Measurements from ENCODE around the gene RP2. TPM values are rescaled to one million over a fixed set of nuclear protein-coding genes. Genes with fewer than 3 reads are reported as not detected.
A peak's percentile ranks its signal among the peaks of the same experiment; 100 is the strongest.

RP2 gene
- total RNA-seq, 1 experiment from 2014 or later, result 5.7 TPM

GRCh38 chrX:46838486-46838870 lies 1.6 kb downstream of the RP2 start:
- DNase-seq (ENCODE audit: low read depth, low spot score), result no peak

More at GRCh38 chrX:46838486-46838870, 1.6 kb downstream of the RP2 start:
- Histone ChIP-seq H3K4me2 (ENCODE audit: low read length) (peak overlapping the region; percentile 72), H2AFZ (ENCODE audit: low read depth, low read length, poor library complexity, severe bottlenecking) (no peak overlapping the region), H3K79me2 (ENCODE audit: insufficient read depth, low read length) (peaks cover 27% of the 10 kb centered on the region), H3K27ac (ENCODE audit: low read depth, low read length) (no peak overlapping the region), H3K4me3 (replicated peaks in 1 of 2; ENCODE audit: low read depth in 1 of 2, low read length in 2 of 2) (peak overlapping the region in 1 of 2 experiments; percentile 78; a peak in 2 of 4 replicates), H3K9ac (ENCODE audit: low read length) (peak overlapping the region; percentile 74; the same call in 1 of the 2 replicates), H3K36me3 (ENCODE audit: control insufficient read depth in 1 of 2, insufficient read depth in 2 of 2, low read length in 2 of 2) (no peaks in the 10 kb centered on the region), H4K20me1 (ENCODE audit: insufficient read depth) (no peaks in the 10 kb centered on the region), H3K9me3 (ENCODE audit: control insufficient read depth in 1 of 2, insufficient read depth in 1 of 2, low read depth in 1 of 2, low read length in 2 of 2) (no peaks in the 10 kb centered on the region), H3K4me1 (ENCODE audit: control insufficient read depth in 1 of 2, insufficient read depth in 2 of 2, low read length in 2 of 2) (peaks cover 6 to 22% of the 10 kb centered on the region in 2 experiments; a peak in 3 of 4 replicates), H3K27me3 (ENCODE audit: insufficient read depth, low read length) (no peaks in the 10 kb centered on the region), H3K9me2 (ENCODE audit: insufficient read depth) (no peaks in the 10 kb centered on the region)
- TF ChIP-seq FOSL1 (IDR thresholded peaks at IDR 0.05; ENCODE audit: low read depth) (no peak), JUND (IDR thresholded peaks at IDR 0.05) (no peak), POLR2A (IDR thresholded peaks at IDR 0.05; ENCODE audit: borderline replicate concordance, extremely low read depth, insufficient read depth, insufficient read length) (no peak), ZNF274 (IDR thresholded peaks at IDR 0.05; ENCODE audit: low read depth, low read length) (no peak), SRF (IDR thresholded peaks at IDR 0.05; ENCODE audit: low read depth) (no peak), ZFX (IDR thresholded peaks at IDR 0.05) (no peak), ZBTB33 (IDR thresholded peaks at IDR 0.05; ENCODE audit: extremely low read depth, insufficient replicate concordance, low read length) (no peak), SIN3A (IDR thresholded peaks at IDR 0.05; ENCODE audit: low read depth) (no peak), RAD21 (IDR thresholded peaks at IDR 0.05; ENCODE audit: low read depth) (no peak), EZH2phosphoT487 (IDR thresholded peaks at IDR 0.05; ENCODE audit: borderline replicate concordance) (no peak)
- RAD21 ChIA-PET (ENCODE audit: low non-redundant PET in 1 of 2, low total read pairs in 2 of 2, uncharacterized antibody in 2 of 2, unreplicated experiment in 2 of 2), result no interaction called here
- CTCF ChIA-PET, result no interaction called here
- POLR2A ChIA-PET, result no interaction called here
- intact Hi-C loops (cut with micrococcal nuclease), result no loop called here
- no TSS peak for BruUV-seq (replicated peaks)
- no peak for ATAC-seq

Measured in HCT116 (cell line).